NCI-H2107 (cell line): ENCODE data around the gene NHSL2.

ENCODE experiments used
- DNase-seq: peaks from one replicate; lab custom pipeline; 2025; lab: John Stamatoyannopoulos, UW

Gene NHSL2

GRCh38 chrX:72078411-72078810 lies 167.8 kb downstream of the NHSL2 start:
- no peak for DNase-seq

- no peak for DNase-seq
These were observed 169.0 kb downstream of the NHSL2 start for GRCh38 chrX:72079607-72080006.

GRCh38 chrX:72080150-72080549 lies 169.5 kb downstream of the NHSL2 start:
- DNase-seq: no peak

GRCh38 chrX:72080800-72081199 lies 170.2 kb downstream of the NHSL2 start:
- DNase-seq: no peak

GRCh38 chrX:72081605-72082320 lies 171.1 kb downstream of the NHSL2 start:
- no peak for DNase-seq

GRCh38 chrX:72083291-72083690 lies 172.6 kb downstream of the NHSL2 start:
- no peak for DNase-seq

DNA sequence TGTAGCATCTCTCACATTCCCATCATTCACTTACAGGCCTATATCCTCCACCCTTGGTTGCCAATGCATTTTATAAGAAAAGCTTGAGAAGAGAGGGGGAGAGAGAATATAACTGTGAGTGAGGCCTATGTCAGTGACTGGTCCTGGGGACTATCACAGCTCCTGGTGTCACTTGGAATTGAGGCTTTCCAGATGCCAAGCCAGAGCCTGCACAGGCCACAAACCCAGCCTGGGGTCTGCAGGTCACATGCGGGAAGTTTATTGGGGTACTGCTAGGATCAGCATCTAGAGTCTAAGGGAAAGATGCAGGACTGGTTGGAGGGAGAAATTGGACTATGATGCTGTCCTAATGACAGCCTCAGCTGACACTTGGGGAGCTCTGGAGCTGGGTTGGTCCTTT lies 173.5 kb downstream of the NHSL2 start:
- DNase-seq: no peak

DNA sequence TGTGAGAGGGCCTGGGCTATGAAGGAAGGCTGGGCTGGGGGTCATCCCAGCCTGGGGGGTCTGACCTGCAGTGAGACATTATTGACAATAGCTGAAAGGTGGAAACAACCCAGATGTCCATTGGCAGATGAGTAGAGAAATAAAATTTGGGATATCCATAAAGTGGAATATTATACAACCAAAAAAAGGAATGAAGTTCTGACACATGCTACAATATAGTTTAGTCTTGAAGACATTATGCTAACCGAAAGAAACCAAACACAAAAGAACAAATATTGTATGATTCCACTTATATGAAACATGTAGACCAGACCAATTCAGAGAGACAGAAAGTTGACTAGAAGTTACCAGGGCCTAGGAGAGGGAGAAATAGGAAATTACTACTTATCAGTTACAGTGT lies 176.3 kb downstream of the NHSL2 start:
- DNase-seq: no peak

DNA sequence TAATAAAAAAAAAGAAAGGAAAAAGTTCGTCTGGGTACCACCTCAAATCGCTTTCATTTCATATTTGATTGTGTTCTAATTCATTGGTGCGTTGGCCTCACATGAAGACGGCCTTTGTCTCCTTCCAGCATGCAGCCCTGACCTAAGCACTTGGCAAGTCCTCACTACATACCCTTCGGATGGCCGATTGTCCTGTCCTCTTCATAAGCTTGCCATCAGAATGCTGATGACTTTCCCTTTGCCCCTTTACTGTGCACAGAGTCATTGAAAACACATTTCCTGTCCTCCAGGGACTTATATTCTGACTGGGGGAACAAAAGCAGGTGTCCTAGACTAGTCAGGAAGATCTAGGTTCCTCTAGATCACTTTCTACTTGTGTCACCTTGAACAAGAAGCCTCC lies 178.1 kb downstream of the NHSL2 start:
- no peak for DNase-seq

- no peak for DNase-seq
These were observed 178.6 kb downstream of the NHSL2 start for GRCh38 chrX:72089254-72089653.

DNA sequence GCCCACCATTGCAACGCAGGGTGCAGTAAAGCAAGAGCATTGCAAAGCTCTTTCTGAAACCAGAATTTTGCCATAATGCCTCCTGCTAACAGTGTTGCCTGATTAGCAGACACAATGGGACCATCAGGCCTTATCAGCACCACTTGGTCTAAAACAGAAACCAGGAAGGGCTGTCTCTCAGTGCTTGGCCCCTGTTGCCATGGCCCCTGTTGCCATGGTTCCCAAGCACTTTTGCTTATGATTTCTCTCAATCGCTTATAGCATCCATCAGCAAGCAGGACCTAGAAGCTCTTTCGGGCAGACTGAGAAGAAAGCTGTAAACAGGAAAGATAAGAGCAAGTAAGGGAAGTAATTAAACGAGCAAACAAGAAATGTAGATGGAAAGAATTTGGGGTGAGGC lies 184.2 kb downstream of the NHSL2 start:
- DNase-seq: no peak

DNA sequence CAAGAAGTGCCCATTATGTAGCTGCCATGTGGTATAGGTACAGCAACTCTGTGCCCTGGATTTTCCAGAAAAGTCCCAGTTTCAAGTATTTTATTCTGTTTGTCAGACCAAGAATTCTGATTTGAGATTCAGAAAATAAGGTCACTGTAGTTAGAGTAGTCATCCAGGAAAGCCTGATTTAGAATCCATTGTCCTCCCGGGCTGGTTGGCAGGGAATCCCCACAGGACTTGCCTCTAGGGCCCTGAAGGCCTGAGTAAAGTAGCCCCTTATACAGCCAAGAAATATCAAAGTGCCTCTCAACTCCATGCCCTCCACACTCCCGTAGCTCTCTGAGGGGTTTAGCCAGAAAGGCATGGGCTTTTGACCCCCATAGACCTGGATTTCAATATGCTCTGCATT lies 184.7 kb downstream of the NHSL2 start:
- DNase-seq: no peak

DNA sequence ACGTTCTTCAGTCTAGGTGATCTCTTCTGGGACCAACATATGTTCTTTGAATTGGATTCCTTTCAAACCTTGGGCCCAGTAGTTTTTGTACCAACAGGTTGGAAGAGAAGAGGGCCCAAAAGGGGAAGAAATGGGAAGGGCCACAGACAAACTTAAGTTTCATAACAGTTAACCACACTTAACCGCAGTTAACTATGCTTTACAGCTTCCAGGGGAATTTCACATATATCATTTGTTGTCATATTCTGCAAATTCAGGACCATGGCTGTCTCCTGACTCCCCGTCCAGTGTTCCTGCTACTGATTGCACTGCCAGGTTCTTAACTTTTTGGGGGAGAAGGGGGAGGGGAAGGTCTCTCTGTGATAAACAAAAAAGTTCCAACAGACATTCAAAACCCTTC lies 186.5 kb downstream of the NHSL2 start:
- DNase-seq: no peak

DNA sequence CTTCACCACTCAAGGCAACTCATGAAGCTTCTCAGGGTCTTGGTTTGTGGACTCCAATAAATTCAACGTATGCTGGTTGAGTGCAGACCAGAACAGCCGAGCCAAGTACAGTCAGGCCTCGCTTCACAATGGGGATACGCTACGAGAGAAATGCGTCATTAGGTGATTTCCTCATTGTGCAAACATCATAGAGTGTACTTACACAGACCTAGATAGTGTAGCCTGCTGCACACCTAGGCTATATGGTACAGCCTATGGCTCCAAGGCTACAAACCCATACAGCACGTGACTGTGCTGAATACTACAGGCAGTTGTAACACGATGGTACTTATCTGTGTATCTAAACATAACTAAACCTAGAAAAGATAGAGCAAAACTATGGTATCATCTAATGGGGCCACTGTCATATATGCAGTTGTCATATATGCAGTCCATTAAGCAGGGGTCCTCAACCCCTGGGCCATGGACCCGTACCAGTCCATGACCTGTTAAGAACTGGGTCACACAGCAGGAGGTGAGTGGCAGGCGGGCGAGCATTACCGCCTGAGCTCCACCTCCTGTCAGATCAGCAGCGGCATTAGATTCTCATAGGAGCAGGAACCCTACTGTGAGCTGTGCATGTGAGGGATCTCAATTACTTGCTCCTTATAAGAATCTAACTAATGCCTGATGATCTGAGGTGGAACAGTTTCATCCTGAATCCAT lies 189.6 kb downstream of the NHSL2 start:
- DNase-seq: no peak

GRCh38 chrX:72100824-72101351 lies 190.2 kb downstream of the NHSL2 start:
- no peak for DNase-seq

- DNase-seq: no peak
These were observed 191.0 kb downstream of the NHSL2 start for GRCh38 chrX:72101597-72102037.

DNA sequence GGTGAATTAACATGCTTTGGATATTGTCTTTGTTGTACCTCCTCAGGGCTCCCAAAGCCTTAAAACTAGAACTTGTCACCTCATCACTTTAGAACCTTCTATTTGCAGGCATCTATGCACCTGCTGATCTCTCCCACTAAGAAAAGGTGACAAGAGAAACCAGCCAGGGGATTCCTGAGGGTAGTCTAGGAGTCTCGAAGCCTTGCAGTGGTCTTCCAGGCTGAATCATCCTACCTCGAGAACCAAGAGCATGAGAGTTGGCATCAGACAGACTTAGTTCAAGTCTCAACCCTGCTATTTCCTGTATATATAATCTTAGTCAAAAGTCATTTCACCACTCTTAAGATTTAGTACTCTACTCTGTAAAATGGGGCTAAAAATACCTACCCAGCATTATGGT lies 191.5 kb downstream of the NHSL2 start:
- no peak for DNase-seq

- DNase-seq: no peak
These were observed 192.1 kb downstream of the NHSL2 start for GRCh38 chrX:72102760-72103159.

DNA sequence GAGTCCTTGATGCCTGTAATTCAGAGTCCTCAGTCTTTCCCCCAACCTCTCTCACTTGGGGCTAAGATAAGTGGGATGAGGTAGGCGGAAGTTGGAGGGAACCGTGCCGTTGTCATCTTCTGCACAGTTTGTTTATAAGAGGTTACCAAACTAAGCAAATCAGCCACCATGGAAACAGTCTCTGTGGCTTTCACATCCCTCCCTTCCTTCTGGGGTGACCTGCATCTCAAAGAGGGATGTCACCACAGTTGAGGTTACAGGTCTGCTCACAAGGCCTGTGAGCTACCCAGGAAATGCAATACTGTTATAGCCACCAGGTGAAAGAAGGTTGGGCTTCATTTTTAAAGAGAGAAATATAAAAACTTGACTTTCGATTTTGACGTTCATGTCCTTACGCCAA lies 194.8 kb downstream of the NHSL2 start:
- DNase-seq: no peak

- no peak for DNase-seq
These were observed 196.7 kb downstream of the NHSL2 start for GRCh38 chrX:72107320-72107719.

DNA sequence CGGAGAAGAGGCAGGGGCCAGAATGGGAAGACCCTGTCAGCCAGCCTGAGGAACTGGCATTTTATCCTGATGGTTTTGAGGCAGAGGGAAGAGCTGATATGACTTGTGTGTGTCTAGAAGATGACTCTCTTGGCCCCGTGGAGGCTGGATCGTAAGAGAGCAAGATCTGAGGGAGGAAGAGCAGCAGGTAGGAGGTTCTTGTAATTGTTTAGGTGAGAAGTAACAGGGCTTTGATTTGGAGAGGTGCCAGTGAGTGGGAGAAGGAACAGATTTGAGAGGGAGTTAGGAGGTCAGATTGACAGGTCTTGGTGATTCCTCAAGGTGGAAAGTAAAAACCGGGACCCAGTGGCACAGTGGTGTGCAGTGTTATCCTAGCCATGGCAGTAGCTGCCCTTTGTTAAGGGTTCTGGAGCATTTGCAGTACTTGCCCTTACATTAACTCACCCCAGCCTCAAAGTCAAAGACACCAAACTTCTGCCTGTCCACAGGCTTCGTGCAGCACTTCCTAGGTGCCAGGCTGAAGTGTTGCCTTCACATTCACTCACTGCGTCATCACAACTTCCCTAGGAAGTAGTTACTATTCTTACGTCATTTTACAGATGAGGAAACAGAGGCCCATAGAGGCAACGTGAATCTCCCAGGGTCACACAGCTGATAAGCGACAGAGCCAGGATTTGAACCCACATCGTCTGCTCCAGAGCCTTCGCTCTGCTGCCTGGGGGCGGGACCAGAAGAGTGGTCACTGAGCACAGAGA lies 197.4 kb downstream of the NHSL2 start:
- no peak for DNase-seq

DNA sequence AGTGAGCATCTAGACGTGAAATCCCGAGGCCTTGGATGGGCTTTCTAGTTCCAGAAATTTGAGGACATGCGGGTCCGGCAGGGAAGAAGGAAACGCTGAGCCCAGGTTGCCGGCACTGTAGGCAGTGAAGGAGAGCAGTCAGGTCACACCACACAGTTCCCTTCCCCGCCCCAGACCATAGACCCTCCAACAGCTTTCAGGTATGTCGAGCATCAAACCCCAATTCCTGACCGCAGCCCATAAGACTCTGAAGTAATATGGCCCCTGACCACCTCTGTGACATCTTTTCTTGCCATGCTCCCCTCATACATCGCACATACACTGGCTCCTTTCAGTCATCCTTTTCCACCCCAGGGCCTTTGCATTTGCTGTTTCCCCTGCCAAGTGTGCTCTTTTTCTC lies 198.0 kb downstream of the NHSL2 start:
- no peak for DNase-seq
